ENCODE measurements around the gene SLC35E4. TPM values are rescaled to one million over a fixed set of nuclear protein-coding genes. Genes with fewer than 3 reads are reported as not detected.
"Not testable (repeated sequence)": the region's sequence is repeated elsewhere in the genome, so short reads cannot be mapped to it uniquely, and the experiment has no call there.

SLC35E4 gene
- total RNA-seq, 1 experiment from 2014 or later = 5.5 TPM

DNA sequence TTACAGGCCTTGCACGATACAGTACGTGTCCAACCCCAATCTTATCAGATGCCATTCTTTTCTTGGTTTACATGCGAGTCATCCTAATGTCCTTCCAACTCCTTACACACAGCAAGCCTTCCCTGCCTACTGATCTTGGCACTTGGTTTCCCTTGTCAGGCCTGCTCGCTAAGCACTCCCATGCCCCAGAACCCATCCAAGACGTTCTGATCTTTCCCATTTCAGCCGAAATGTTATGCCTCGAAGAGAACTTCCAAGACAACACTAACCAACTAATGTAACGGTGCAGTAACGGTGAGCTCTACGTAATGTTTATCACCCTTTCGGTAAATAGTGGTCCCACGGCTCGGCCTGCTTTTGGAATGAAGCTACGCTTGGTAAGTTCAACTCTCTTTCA, 44.4 kb upstream of the SLC35E4 start:
- ChIA-PET CTCF (no interaction called here), POLR2A (no interaction called here)
- H3K9me3 ChIP-seq (ENCODE audit: control insufficient read depth, insufficient read depth, low read depth, low read length) = no peaks in the 10 kb centered on the region
- no peak for DNase-seq (ENCODE audit: low read depth, low spot score)
- H3K4me3 ChIP-seq (ENCODE audit: low read depth in 2 of 2, low read length in 2 of 2) = peak overlapping the region; percentile 97 to 98
- H3K36me3 ChIP-seq (ENCODE audit: control insufficient read depth, insufficient read depth, low read length) = peaks cover 19% of the 10 kb centered on the region
- ATAC-seq = no peak
- intact Hi-C loops (cut with micrococcal nuclease; ENCODE audit: unreplicated experiment) (no loop called here), in situ Hi-C loops (cut with HindIII; ENCODE audit: low pct_unique_long_range_greater_than_20kb, low sequenced_read_pairs) (no loop called here)
- TF ChIP-seq, protein P1, sequence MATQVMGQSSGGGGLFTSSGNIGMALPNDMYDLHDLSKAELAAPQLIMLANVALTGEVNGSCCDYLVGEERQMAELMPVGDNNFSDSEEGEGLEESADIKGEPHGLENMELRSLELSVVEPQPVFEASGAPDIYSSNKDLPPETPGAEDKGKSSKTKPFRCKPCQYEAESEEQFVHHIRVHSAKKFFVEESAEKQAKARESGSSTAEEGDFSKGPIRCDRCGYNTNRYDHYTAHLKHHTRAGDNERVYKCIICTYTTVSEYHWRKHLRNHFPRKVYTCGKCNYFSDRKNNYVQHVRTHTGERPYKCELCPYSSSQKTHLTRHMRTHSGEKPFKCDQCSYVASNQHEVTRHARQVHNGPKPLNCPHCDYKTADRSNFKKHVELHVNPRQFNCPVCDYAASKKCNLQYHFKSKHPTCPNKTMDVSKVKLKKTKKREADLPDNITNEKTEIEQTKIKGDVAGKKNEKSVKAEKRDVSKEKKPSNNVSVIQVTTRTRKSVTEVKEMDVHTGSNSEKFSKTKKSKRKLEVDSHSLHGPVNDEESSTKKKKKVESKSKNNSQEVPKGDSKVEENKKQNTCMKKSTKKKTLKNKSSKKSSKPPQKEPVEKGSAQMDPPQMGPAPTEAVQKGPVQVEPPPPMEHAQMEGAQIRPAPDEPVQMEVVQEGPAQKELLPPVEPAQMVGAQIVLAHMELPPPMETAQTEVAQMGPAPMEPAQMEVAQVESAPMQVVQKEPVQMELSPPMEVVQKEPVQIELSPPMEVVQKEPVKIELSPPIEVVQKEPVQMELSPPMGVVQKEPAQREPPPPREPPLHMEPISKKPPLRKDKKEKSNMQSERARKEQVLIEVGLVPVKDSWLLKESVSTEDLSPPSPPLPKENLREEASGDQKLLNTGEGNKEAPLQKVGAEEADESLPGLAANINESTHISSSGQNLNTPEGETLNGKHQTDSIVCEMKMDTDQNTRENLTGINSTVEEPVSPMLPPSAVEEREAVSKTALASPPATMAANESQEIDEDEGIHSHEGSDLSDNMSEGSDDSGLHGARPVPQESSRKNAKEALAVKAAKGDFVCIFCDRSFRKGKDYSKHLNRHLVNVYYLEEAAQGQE (IDR thresholded peaks at IDR 0.05; ENCODE audit: insufficient read depth in 1 of 2, low read depth in 2 of 2, low read length in 1 of 2) = no peak
- TF ChIP-seq TCF7L2 (IDR thresholded peaks at IDR 0.05; ENCODE audit: low read depth, low read length) = no peak
- TF ChIP-seq, protein P2, sequence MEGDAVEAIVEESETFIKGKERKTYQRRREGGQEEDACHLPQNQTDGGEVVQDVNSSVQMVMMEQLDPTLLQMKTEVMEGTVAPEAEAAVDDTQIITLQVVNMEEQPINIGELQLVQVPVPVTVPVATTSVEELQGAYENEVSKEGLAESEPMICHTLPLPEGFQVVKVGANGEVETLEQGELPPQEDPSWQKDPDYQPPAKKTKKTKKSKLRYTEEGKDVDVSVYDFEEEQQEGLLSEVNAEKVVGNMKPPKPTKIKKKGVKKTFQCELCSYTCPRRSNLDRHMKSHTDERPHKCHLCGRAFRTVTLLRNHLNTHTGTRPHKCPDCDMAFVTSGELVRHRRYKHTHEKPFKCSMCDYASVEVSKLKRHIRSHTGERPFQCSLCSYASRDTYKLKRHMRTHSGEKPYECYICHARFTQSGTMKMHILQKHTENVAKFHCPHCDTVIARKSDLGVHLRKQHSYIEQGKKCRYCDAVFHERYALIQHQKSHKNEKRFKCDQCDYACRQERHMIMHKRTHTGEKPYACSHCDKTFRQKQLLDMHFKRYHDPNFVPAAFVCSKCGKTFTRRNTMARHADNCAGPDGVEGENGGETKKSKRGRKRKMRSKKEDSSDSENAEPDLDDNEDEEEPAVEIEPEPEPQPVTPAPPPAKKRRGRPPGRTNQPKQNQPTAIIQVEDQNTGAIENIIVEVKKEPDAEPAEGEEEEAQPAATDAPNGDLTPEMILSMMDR (IDR thresholded peaks at IDR 0.05) = no peak
- TF ChIP-seq SIN3A (IDR thresholded peaks at IDR 0.05; ENCODE audit: borderline replicate concordance, insufficient read depth, low read depth, low read length) = no peak
- no peak for TF ChIP-seq POLR2AphosphoS5 (IDR thresholded peaks at IDR 0.05; ENCODE audit: low read depth, low read length)
- BruUV-seq (replicated peaks) = no TSS peak
- peak overlapping the region; percentile 96 for H3K27ac ChIP-seq (ENCODE audit: low read length)
- H3K27me3 ChIP-seq (ENCODE audit: control insufficient read depth, insufficient read depth, low read length) = no peaks in the 10 kb centered on the region
- peaks cover 11% of the 10 kb centered on the region for H3K4me1 ChIP-seq (ENCODE audit: control insufficient read depth, insufficient read depth, low read length)

DNA sequence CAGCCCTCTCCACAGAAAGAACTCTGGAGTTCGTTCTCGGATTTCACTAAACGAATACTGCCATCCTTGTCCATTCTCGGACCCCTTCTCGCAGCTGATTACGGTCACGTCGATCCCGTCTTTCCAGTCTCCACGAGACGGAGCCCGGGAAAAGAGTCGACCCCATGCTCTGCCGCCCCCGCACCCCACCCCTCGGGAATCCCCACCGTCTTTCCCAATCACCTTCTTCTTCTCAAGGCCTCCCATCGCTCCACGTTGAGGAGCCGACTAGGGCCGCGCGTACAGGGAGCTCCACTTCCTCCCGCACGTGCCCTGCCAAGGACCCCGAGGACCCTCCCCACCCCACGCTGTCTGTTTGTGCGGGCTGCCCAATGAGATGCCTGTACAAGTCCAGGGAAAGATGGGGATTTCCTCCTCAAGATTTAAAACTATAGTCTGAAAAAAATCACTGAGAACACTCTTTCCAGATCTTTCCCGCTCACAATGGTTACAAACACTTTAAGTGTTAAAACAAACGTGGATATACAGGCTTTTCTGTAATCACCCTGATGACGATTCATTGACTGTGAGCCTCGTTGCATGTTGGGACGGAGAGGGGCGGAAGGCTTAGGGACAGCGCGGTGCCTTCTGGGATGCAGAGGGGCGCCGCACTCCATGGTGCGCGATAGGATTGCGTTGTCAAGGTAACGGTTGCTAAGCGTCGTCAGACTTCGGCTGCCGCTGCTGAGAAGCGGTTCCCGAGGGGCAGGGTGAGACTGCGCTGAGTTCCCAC, 43.8 kb upstream of the SLC35E4 start, which contains the start of gene PES1:
TSS of gene PES1 (minus strand) at position 323 of the 772 bp plus-strand sequence. CDS start at position 246, 77 bp downstream.
- in situ Hi-C loops (cut with HindIII; ENCODE audit: low pct_unique_long_range_greater_than_20kb, low sequenced_read_pairs) (no loop called here), intact Hi-C loops (cut with micrococcal nuclease; ENCODE audit: unreplicated experiment) (no loop called here)
- Histone ChIP-seq H3K4me1 (ENCODE audit: control insufficient read depth, insufficient read depth, low read length) (peaks cover 11% of the 10 kb centered on the region), H3K9me3 (ENCODE audit: control insufficient read depth, insufficient read depth, low read depth, low read length) (no peaks in the 10 kb centered on the region), H3K4me3 (ENCODE audit: low read depth in 2 of 2, low read length in 2 of 2) (peak within 1 kb of the TSS; percentile 97 to 98), H3K27ac (ENCODE audit: low read length) (peak within 1 kb of the TSS; percentile 96), H3K36me3 (ENCODE audit: control insufficient read depth, insufficient read depth, low read length) (peaks cover 19% of the 10 kb centered on the region), H3K27me3 (ENCODE audit: control insufficient read depth, insufficient read depth, low read length) (no peaks in the 10 kb centered on the region)
- peak; percentile 57; the same call in 1 of the 2 replicates for TF ChIP-seq POLR2AphosphoS5 (IDR thresholded peaks at IDR 0.05; ENCODE audit: low read depth, low read length)
- TF ChIP-seq TCF7L2 (IDR thresholded peaks at IDR 0.05; ENCODE audit: low read depth, low read length) = no peak
- TF ChIP-seq, protein P2 (IDR thresholded peaks at IDR 0.05) = no peak
- ChIA-PET CTCF (interaction anchor here (0.6 kb wide), 1 partner anchor 117 kb away, joined by 3 read pairs; no protein-coding TSS in a partner anchor), POLR2A (no interaction called here)
- ATAC-seq = peak; percentile 100
- DNase-seq (ENCODE audit: low read depth, low spot score) = peak; percentile 93
- BruUV-seq (replicated peaks) = no TSS peak

DNA sequence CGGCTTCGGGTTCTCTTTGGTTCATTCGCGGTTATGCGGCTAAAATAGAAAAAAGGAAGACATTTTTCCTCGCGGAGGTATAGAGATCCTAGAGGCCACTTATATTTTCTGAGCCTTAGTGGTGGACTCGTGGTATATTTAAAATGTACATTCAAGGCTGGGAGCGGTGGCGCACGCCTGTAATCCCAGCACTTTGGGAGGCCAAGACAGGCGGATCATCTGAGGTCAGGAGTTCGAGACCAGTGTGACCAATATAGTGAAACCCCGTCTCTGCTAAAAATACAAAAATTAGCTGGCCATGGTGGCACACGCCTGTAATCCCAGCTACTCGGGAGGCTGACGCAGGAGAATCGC, 43.2 kb upstream of the SLC35E4 start:
- intact Hi-C loops (cut with micrococcal nuclease; ENCODE audit: unreplicated experiment); DNase-seq (ENCODE audit: low read depth, low spot score); H3K27me3 ChIP-seq (ENCODE audit: control insufficient read depth, insufficient read depth, low read length); H3K9me3 ChIP-seq (ENCODE audit: control insufficient read depth, insufficient read depth, low read depth, low read length); in situ Hi-C loops (cut with HindIII; ENCODE audit: low pct_unique_long_range_greater_than_20kb, low sequenced_read_pairs); BruUV-seq (replicated peaks); H3K27ac ChIP-seq (ENCODE audit: low read length); POLR2A ChIA-PET: not testable (repeated sequence)
- peaks cover 17% of the 10 kb centered on the region for H3K36me3 ChIP-seq (ENCODE audit: control insufficient read depth, insufficient read depth, low read length)
- H3K4me1 ChIP-seq (ENCODE audit: control insufficient read depth, insufficient read depth, low read length) = peaks cover 11% of the 10 kb centered on the region
- peak overlapping the region; percentile 97 to 98 for H3K4me3 ChIP-seq (ENCODE audit: low read depth in 2 of 2, low read length in 2 of 2)
- CTCF ChIA-PET = interaction anchor here (0.6 to 0.7 kb wide), 2 partner anchors 118 to 692 kb away, joined by 3 to 5 read pairs; no protein-coding TSS in a partner anchor
- ATAC-seq = peak; percentile 22; the same call in 1 of the 2 replicates
